Type B pancreatic cell (in vitro differentiated cells): ENCODE data around the gene CXCR5. TPM values are rescaled to one million over a fixed set of nuclear protein-coding genes. Genes with fewer than 3 reads are reported as not detected.
"Not testable (repeated sequence)": the region's sequence is repeated elsewhere in the genome, so short reads cannot be mapped to it uniquely, and the experiment has no call there.

Experiments
- DNase-seq: peaks from one replicate; pipeline ENCODE4 v3.0.0; 2021; ENCODE audit warnings: mixed read lengths; ENCODE audit not compliant: unreplicated experiment; ENCODE audit errors: extremely low spot score
- H3K27ac Mint-ChIP-seq: 2 replicates; pipeline ENCODE4 v1.8.0; 2021; ENCODE audit warnings: mild to moderate bottlenecking, mixed read lengths
- H3K27me3 Mint-ChIP-seq: 2 replicates; pipeline ENCODE4 v1.8.0; 2021; ENCODE audit warnings: mixed read lengths
- H3K36me3 Mint-ChIP-seq: 2 replicates; pipeline ENCODE4 v1.8.0; 2021; ENCODE audit warnings: mixed read lengths
- H3K4me1 Mint-ChIP-seq: one replicate; pipeline ENCODE4 v1.8.0; 2021; ENCODE audit warnings: mixed read lengths; ENCODE audit not compliant: unreplicated experiment
- H3K4me3 Mint-ChIP-seq: 2 replicates; pipeline ENCODE4 v1.8.0; 2021; ENCODE audit warnings: mild to moderate bottlenecking, mixed read lengths
- H3K9me3 Mint-ChIP-seq: 2 replicates; pipeline ENCODE4 v1.8.0; 2021; ENCODE audit warnings: mixed read lengths
- CTCF ChIP-seq: fragments of 200-600 bp; sonication (generic); conservative IDR thresholded peaks from 2 replicates; pipeline ENCODE4 v1.5.0; 2021; ENCODE audit warnings: antibody characterized with exemption, mild to moderate bottlenecking
- total RNA-seq: library from RNA; stranded (reverse); gene quantifications from 2 replicates; pipeline ENCODE4 v1.2.1, GENCODE V29; 2021; ENCODE audit warnings: low replicate concordance

CXCR5 gene
- total RNA-seq, 1 donor from 2014 or later, result not detected

GRCh38 chr11:118842369-118842768 lies 41.3 kb upstream of the CXCR5 start:
- Mint-ChIP-seq H3K36me3 (no peaks in the 10 kb centered on the region), H3K9me3 (no peaks in the 10 kb centered on the region), H3K27ac (no peak overlapping the region), H3K27me3 (peaks cover under 1% of the 10 kb centered on the region), H3K4me3 (no peak overlapping the region), H3K4me1 (peaks cover 4% of the 10 kb centered on the region)
- DNase-seq, result no peak
- TF ChIP-seq CTCF, result no peak

GRCh38 chr11:118842843-118843242 lies 40.8 kb upstream of the CXCR5 start:
- DNase-seq, H3K27me3 Mint-ChIP-seq, H3K9me3 Mint-ChIP-seq: not testable (repeated sequence)

GRCh38 chr11:118843565-118843964 lies 40.1 kb upstream of the CXCR5 start:
- Mint-ChIP-seq H3K9me3 (no peaks in the 10 kb centered on the region), H3K4me1 (peaks cover 4% of the 10 kb centered on the region), H3K36me3 (no peaks in the 10 kb centered on the region), H3K27ac (no peak overlapping the region), H3K4me3 (no peak overlapping the region), H3K27me3 (peaks cover 2% of the 10 kb centered on the region)
- TF ChIP-seq CTCF, result no peak
- DNase-seq, result no peak

More at GRCh38 chr11:118842843-118843242, 40.8 kb upstream of the CXCR5 start:
- H3K4me1 Mint-ChIP-seq, H3K27ac Mint-ChIP-seq, H3K4me3 Mint-ChIP-seq, H3K36me3 Mint-ChIP-seq: not testable (repeated sequence)

- peaks cover 2% of the 10 kb centered on the region for H3K27me3 Mint-ChIP-seq
- no peak for TF ChIP-seq CTCF
- no peak overlapping the region for H3K4me3 Mint-ChIP-seq
- no peaks in the 10 kb centered on the region for H3K9me3 Mint-ChIP-seq
- H3K27ac Mint-ChIP-seq, result peak overlapping the region; percentile 85
- no peak for DNase-seq
- no peaks in the 10 kb centered on the region for H3K36me3 Mint-ChIP-seq
- H3K4me1 Mint-ChIP-seq, result peaks cover 4% of the 10 kb centered on the region
Measured at GRCh38 chr11:118845369-118845768, 38.3 kb upstream of the CXCR5 start.

- H3K27ac Mint-ChIP-seq, result no peak overlapping the region
- DNase-seq, result no peak
Measured at GRCh38 chr11:118846181-118846935, 37.3 kb upstream of the CXCR5 start.

More at GRCh38 chr11:118846181-118846935, 37.3 kb upstream of the CXCR5 start:
- Mint-ChIP-seq H3K27me3 (peaks cover 2% of the 10 kb centered on the region), H3K4me1 (peaks cover 4% of the 10 kb centered on the region), H3K9me3 (no peaks in the 10 kb centered on the region), H3K4me3 (no peak overlapping the region), H3K36me3 (no peaks in the 10 kb centered on the region)
- no peak for TF ChIP-seq CTCF
